SU-DHL-6 (cell line): ENCODE measurements around the gene COL11A1.

Experiments used
- H2AFZ ChIP-seq: fragments of 200-600 bp; sonication (generic); 2 replicates; pipeline ENCODE4 v1.6.1; 2014; ENCODE audit warnings: low read depth, mild to moderate bottlenecking, moderate library complexity, mixed read lengths, antibody characterized with exemption, low read length; ENCODE audit not compliant: severe bottlenecking
- H3F3A ChIP-seq: fragments of 200-600 bp; shearing (Covaris generic); 2 replicates; pipeline ENCODE4 v1.6.0; 2016; ENCODE audit warnings: antibody characterized with exemption, mild to moderate bottlenecking; ENCODE audit not compliant: insufficient read depth
- H3K27ac ChIP-seq: fragments of 200-600 bp; sonication (generic); 2 replicates; pipeline ENCODE4 v1.5.1; 2016; ENCODE audit warnings: low read depth, mild to moderate bottlenecking, low read length, moderate library complexity, mixed read lengths
- H3K27me3 ChIP-seq: fragments of 200-600 bp; sonication (generic), shearing (Covaris generic); 2 replicates; pipeline ENCODE4 v1.6.0; 2014; ENCODE audit warnings: mild to moderate bottlenecking, low read length
- H3K36me3 ChIP-seq: fragments of 200-600 bp; sonication (generic); 2 replicates; pipeline ENCODE4 v1.6.1; 2014; ENCODE audit warnings: mild to moderate bottlenecking, low read length, mixed read lengths
- H3K4me2 ChIP-seq: fragments of 300-600, 200-600 bp; shearing (Covaris generic), sonication (generic); 2 replicates; pipeline ENCODE4 v1.6.0; 2014; ENCODE audit warnings: low read length, low read depth, mild to moderate bottlenecking; ENCODE audit not compliant: poor library complexity, severe bottlenecking
- H3K4me3 ChIP-seq: fragments of 200-600 bp; sonication (generic); 2 replicates; pipeline ENCODE4 v1.5.1; 2014; ENCODE audit warnings: antibody characterized with exemption, low read length, mild to moderate bottlenecking, mixed read lengths; ENCODE audit not compliant: insufficient read depth, poor library complexity, severe bottlenecking
- H3K79me2 ChIP-seq: fragments of 200-600 bp; sonication (generic); 2 replicates; pipeline ENCODE4 v1.6.1; 2014; ENCODE audit warnings: mild to moderate bottlenecking, low read length, moderate library complexity; ENCODE audit not compliant: insufficient read depth
- H3K9ac ChIP-seq: fragments of 200-600 bp; sonication (generic); 2 replicates; pipeline ENCODE4 v1.7.0; 2014; ENCODE audit warnings: mild to moderate bottlenecking, low read length
- H3K9me2 ChIP-seq: fragments of 200-600 bp; sonication (generic); replicated peaks from 2 replicates; pipeline ENCODE4 v1.6.1; 2014; ENCODE audit warnings: low read length; ENCODE audit not compliant: insufficient read depth
- H3K9me3 ChIP-seq: fragments of 200-600 bp; sonication (generic); 2 replicates; pipeline ENCODE4 v1.6.1; 2014; ENCODE audit warnings: low read length, mixed read lengths; ENCODE audit not compliant: insufficient read depth
- H4K20me1 ChIP-seq: fragments of 200-600 bp; sonication (generic); 2 replicates; pipeline ENCODE4 v1.6.1; 2014; ENCODE audit warnings: low read depth, mild to moderate bottlenecking, antibody characterized with exemption, low read length, moderate library complexity, mixed read lengths
- CTCF ChIP-seq: fragments of 200-600 bp; sonication (generic); IDR thresholded peaks from one replicate; pipeline ENCODE4 v1.5.1; 2017; ENCODE audit warnings: antibody characterized with exemption, mild to moderate bottlenecking, low read length, moderate library complexity; ENCODE audit not compliant: insufficient read depth, poor library complexity, severe bottlenecking
- EZH2phosphoT487 ChIP-seq: fragments of 200-600 bp; sonication (generic), shearing (Covaris generic); conservative IDR thresholded peaks from 2 replicates; pipeline ENCODE4 v1.6.1; 2018; ENCODE audit warnings: mild to moderate bottlenecking, antibody characterized with exemption, low read length, moderate library complexity, mixed read lengths

The COL11A1 gene

GRCh38 chr1:103120981-103121380 is 12.7 kb upstream of the COL11A1 start:
- no peaks in the 10 kb centered on the region for H3K27me3 ChIP-seq
- H3K36me3 ChIP-seq = no peaks in the 10 kb centered on the region
- no peaks in the 10 kb centered on the region for H3K9me2 ChIP-seq
- no peak overlapping the region for H3K9ac ChIP-seq
- H2AFZ ChIP-seq = no peak overlapping the region
- H3K27ac ChIP-seq = no peak overlapping the region
- no peak overlapping the region for H3K4me2 ChIP-seq
- no peaks in the 10 kb centered on the region for H4K20me1 ChIP-seq
- no peaks in the 10 kb centered on the region for H3K9me3 ChIP-seq
- H3K79me2 ChIP-seq = no peaks in the 10 kb centered on the region
- TF ChIP-seq CTCF = no peak
- no peak for TF ChIP-seq EZH2phosphoT487
- H3K4me3 ChIP-seq = no peak overlapping the region
- no peaks in the 10 kb centered on the region for H3F3A ChIP-seq

- Histone ChIP-seq H3K36me3 (no peaks in the 10 kb centered on the region), H3K9ac (no peak overlapping the region), H2AFZ (no peak overlapping the region), H3F3A (no peaks in the 10 kb centered on the region), H3K9me3 (no peaks in the 10 kb centered on the region), H3K79me2 (no peaks in the 10 kb centered on the region), H3K4me3 (no peak overlapping the region), H3K9me2 (no peaks in the 10 kb centered on the region), H4K20me1 (no peaks in the 10 kb centered on the region), H3K27me3 (no peaks in the 10 kb centered on the region), H3K27ac (no peak overlapping the region), H3K4me2 (no peak overlapping the region)
- TF ChIP-seq CTCF (no peak), EZH2phosphoT487 (no peak)
Observed at GRCh38 chr1:103112546-103112945, 4.2 kb upstream of the COL11A1 start.

- Histone ChIP-seq H3K4me2 (no peak overlapping the region), H4K20me1 (no peaks in the 10 kb centered on the region), H3K36me3 (no peaks in the 10 kb centered on the region), H3K27me3 (no peaks in the 10 kb centered on the region), H3K79me2 (no peaks in the 10 kb centered on the region), H3K9me2 (no peaks in the 10 kb centered on the region), H3K9ac (no peak overlapping the region), H3K27ac (no peak overlapping the region), H2AFZ (no peak overlapping the region), H3K4me3 (no peak overlapping the region), H3K9me3 (no peaks in the 10 kb centered on the region), H3F3A (no peaks in the 10 kb centered on the region)
- no peak for TF ChIP-seq CTCF
- no peak for TF ChIP-seq EZH2phosphoT487
Observed at GRCh38 chr1:103111926-103112325, 3.6 kb upstream of the COL11A1 start.
